GM12892 (cell line): ENCODE measurements around the gene GSC2.
A peak's percentile ranks its signal among the peaks of the same experiment; 100 is the strongest.

Experiments
- DNase-seq: peaks from one replicate; pipeline ENCODE4 v3.0.0; 2011; ENCODE audit not compliant: insufficient read length
- FAIRE-seq: peaks from 2 replicates; lab custom pipeline; 2011; peaks lifted over from hg19 to GRCh38; lab: Jason Lieb, UNC
- POLR2A ChIP-seq: IDR thresholded peaks from 2 replicates; pipeline ENCODE4 v1.6.1; 2011; ENCODE audit warnings: low read depth, low read length, control low read depth
- POLR2AphosphoS5 ChIP-seq: IDR thresholded peaks from 2 replicates; pipeline ENCODE4 v1.6.1; 2011; ENCODE audit warnings: low read depth, low read length, control low read depth
- TAF1 ChIP-seq: IDR thresholded peaks from 2 replicates; pipeline ENCODE4 v1.6.1; 2011; ENCODE audit warnings: low read depth, mild to moderate bottlenecking, control low read depth, low read length, borderline replicate concordance

GSC2 gene

DNA sequence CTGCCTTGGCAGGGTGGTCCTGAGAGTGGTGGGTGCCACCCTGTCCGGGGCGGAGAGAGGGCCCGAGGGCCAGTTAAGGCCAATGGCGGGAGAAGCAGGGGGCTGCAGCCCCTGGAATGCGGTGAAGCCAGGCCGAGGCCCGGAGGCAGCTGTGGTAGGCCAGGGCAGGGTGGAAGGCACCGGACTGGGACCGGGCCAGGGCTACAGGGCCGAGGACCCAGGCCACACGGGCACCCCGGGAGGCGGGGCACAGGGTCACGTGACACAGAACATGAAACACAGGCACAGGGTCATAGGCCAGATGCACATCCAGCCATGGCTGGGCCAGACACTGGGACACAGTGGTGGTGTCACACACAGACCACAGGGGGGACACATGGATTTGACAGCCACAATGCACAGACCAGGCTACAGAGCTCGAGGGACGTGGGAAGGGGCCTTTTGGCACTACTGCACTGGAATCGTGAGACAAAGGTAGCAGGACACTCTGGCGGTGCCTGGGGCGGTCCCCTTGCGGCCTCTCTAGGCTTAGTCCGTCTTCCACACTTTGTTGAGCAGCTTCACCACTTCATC lies 25.6 kb upstream of the GSC2 start:
- TF ChIP-seq POLR2A: peak; percentile 37; the same call in 1 of the 2 replicates
- TF ChIP-seq TAF1: no peak
- 0 out of 2 replicates have a peak, but pooled peaks have one; percentile 19 for TF ChIP-seq POLR2AphosphoS5
- DNase-seq: no peak
- no peak for FAIRE-seq

DNA sequence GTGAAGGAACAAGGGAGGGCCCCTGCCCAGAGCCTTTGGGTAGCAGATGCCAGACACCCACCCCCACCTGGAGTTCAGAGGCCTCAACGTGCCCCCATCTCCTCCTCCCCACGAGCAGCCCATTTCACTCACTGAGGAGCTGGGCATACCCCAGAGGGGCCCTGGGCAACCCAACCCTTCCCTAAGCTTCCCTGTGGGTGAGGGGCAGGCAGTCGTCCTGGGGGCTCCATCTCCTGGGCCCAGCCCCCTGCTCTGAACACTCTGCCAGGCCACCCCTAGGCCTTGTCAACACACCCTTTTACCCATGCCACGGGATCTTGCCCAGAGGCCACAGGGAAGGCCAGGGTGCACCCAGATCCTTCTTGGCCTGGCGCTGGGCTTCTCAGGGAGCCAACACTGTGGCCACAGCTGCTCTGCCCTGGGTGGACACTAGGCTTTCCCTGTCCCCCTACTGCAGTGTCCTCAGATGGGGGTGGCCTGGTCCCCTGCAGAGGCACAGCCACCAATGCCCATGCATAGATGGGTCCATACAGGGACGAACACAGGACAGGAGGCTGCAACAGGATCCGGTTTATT lies 25.0 kb upstream of the GSC2 start:
- TF ChIP-seq POLR2A: no peak
- TF ChIP-seq TAF1: no peak
- no peak for TF ChIP-seq POLR2AphosphoS5
- no peak for DNase-seq
- no peak for FAIRE-seq

DNA sequence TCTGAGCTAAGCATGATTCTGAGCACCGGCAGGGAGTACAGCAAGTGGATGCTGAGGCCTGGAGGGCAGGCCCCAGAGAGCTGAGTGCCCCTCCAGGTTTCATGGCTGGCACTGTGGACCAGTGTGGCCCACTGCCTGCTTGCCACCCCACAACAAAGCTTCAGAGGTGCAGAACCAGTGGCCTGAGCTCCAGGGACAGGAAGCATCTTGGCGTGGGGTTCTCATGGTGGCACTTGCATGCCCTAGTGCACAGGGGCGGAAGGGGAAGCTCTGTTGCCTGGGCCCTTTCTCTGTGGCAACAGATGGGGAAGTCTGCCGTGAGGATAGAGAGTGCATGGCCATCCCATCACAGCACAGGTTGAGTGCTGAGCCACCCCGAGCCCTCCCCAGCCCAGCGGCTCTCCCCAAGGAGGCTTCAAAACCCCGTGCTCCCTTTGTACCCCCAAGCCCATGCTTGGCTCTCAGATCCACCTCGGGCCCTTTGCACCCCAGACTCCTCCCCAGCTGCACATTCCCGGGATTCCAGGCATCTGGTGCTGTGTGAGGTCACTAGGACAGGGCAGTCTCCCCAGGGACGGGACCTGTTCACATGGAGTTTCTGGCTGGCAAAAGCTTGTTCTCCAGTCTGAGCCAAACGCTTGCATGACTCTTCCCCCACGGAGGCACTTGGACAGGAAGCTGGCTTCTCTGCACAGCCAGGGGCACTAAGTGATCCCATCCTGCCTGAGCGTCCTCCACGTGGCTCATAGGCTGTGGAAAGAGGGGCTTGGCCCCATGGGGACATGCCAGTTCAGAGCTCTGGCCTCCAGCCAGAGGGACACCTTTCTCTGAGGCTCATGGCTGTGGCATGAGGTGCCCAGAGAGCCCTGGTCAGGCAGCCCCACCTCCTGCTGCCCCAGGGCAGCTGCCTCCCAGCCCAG lies 24.3 kb upstream of the GSC2 start:
- FAIRE-seq: no peak
- peak; percentile 46; the same call in 1 of the 2 replicates for TF ChIP-seq POLR2A
- TF ChIP-seq TAF1: no peak
- TF ChIP-seq POLR2AphosphoS5: peak; percentile 18; the same call in 1 of the 2 replicates
- DNase-seq: no peak

DNA sequence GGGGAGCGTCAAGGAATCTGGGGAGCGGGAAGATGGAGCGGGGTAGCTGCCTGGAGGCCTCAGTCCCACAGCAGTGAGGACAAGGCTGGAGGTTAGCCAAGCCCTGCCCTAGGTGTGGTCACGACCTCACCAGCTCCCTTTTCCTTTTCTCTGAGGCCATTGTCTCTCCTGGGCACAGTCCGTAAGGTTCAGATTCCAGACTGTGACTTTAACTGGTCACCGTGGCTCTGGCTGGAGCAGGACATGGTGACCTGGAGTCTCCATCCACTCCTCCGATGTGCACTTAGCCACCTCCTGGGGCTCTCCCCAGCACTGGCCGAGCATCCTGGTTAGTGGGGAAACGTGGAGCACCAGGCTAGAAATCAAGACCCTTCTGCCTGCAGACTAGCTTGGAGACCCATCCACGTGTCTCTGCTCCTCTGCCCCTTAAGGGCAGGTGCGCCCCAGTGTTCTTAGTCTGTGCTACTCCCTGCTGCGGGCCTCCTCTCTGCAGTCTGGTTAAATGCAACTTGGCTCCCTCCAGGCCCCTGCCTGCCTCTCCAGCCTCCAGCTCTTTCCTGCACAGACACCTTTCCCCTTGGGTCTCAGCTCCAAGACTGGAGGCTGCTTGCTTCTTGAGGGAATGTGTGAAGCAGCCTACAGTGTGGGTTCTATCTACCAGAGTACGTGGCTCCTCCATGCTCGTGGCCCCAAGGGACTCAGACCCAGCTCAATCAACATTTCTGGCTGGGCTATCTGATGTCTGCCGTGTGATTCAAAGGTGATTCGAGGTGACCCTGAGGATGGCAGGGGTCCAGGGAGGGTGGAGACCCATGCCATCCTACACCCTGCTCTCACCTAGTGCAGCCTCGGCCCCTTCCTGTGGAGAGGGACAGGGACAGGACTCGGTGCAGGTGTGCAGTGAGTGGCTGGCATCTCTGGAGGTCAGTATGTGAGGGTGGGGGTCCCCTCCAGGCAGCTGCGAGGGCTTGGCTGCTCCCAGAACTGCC lies 23.2 kb upstream of the GSC2 start:
- FAIRE-seq: no peak
- DNase-seq: no peak
- TF ChIP-seq TAF1: no peak
- TF ChIP-seq POLR2A: 0 out of 2 replicates have a peak, but pooled peaks have one; percentile 2

DNA sequence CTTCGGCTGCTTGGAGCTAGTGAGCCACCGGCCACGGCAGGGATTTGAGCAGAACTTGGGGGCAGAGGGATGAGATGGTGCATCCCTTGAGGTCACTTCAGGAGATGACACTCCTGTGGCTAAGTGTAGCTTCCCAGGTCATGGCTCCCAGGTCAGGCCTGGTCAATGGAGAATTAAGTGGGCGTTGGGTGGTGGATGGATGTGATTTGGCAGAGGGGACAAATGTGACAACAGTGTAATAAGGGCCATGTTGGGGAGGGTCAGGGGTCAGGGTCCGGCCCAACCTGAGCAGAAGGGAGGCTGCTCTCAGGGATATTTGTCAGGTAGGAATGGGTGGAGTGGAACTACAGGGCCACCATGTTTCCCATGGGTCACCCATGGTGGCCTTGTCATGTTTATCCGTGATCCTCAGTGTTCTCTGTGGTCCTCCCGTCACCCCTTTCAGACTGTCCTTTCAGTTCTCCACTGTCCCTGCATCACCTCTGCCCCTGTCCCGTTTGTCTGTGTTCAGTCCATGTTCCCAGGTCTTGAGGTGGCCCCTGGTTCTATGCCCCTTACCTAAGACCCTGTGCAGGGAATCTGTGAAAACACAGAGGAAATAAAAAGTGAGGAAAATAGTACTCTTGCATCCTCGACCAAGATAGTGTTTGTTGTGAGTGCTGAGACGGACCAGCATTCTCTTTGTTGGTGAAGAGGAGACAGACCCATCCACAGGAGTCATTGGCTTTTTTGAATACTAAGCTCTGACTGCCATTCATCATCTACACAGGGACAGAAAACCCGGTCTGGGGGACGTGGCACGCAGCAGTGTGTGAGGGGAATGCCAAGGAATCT lies 22.3 kb upstream of the GSC2 start:
- TF ChIP-seq POLR2AphosphoS5 (no peak), TAF1 (no peak), POLR2A (no peak)
- no peak for FAIRE-seq
- DNase-seq: no peak

DNA sequence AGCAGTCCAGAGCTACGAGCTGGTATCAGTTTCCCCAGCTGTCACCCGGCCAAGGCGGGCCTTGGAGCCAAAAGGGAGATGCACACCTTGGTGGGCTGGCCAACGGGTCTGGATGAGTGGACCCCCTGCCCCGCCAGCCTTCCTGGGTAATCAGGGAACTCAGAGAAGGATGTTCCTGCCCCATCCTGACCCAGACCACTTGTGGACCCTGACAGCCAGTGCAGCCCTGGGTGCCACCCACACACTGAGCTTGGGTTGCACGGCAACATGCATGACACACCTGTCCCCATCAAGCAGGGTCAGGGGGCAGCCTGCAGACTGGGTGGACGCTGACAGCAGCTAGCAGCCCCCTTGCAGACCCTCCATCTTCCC lies 19.8 kb upstream of the GSC2 start:
- FAIRE-seq (no peak), DNase-seq (no peak)
- TF ChIP-seq POLR2A (no peak), TAF1 (no peak), POLR2AphosphoS5 (no peak)

DNA sequence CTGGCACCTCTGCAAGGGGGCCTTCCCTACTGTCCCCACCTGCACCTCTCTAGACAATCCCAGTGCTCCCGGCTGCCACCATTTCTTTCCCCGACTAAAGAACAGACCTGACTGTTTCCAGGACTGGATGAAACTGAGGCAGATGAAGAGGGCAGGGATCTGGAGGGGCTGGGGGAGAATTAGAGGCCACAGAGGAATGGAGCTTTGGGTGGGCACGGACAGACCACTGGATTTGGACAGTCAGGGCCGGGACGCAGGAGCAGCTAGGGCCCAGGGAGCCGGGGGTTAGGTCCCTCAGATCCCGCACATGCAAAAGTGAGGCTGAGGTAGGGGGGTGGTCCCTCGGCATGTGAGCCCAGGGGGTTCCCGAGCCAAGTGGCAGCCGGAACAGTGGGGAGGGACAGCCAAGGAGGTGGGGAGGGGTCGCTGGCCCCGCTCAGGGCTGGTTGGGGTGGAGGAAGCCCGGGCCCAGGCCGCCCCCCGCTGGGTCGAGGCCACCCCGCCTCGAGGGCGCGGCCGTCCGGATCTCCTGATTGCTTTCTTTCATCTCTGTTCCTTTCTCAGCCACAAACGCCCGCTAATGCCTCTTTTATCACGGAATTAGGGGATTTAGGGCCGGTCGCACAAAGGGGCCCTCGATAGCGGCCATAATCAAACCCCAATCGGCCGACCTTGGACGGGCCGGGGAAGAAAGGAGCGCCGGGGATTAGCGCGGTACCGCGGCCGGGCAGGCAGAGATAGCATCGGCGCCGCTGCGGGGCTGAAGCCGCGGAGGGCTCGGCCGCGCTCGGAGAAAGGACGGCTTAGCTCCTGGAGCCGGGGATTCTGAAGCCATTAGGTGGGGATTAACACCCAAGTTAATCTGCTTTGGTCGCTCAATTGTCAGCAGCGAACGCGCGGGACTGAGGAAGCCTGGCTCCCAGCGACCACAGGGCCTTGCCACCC lies 19.2 kb upstream of the GSC2 start:
- FAIRE-seq: no peak
- TF ChIP-seq POLR2AphosphoS5: no peak
- no peak for TF ChIP-seq POLR2A
- TF ChIP-seq TAF1: no peak

DNA sequence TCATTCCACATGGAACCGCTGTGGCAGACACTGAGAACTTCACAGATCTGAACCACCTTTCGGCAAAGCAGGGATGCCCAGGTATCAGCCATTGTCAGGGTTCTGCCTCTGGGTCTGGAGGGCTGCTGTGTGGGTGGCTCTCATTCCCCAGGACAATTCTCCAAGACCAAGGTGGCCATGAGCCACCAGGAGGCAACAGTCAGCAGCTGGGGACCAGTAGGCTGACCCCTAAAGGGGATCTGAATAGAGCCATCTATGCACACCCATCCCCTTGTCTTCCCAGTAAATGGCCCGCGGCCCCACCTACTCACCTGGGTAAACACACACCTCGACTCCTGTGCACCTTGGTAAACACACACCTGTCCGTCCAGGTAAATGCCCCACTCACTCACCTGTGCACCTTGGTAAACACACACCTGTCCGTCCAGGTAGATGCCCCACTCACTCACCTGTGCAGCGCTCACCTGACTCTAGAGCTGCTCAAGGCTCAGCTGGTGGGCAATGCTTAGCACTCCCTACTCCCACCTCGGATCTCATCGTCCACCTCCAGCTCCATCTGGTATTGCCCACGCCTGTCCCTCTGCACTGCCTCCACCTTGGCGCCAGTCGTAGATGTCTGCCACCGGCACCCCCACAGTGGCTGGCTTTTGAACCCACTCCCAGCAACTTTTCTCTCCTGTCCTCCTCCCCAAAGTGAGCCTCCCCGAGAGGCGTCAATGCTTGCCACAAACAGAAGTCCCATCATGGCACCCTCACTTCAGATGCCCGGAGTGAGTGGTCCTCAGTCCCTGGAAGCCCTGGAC lies 18.2 kb upstream of the GSC2 start:
- TF ChIP-seq POLR2A (no peak), POLR2AphosphoS5 (no peak), TAF1 (no peak)
- FAIRE-seq (no peak), DNase-seq (no peak)

More for the DNA sequence above, 19.2 kb upstream of the GSC2 start:
- no peak for DNase-seq
